B cell (primary cell): ENCODE measurements around the gene SUSD3. TPM values are rescaled to one million over a fixed set of nuclear protein-coding genes. Genes with fewer than 3 reads are reported as not detected.

ENCODE experiments used
- ATAC-seq: fragments of 200-7000 bp; cut with Tn5 transposase; one replicate; pipeline ENCODE4 v1.10.0; 2021; ENCODE audit warnings: low read depth, mild to moderate bottlenecking, moderate number of reproducible peaks, moderate library complexity
- CTCF ChIA-PET: fragments of 350-600 bp; sonication (Branson Sonifier 250); formaldehyde crosslinking; loops from one replicate; lab custom pipeline; 2021; ENCODE audit warnings: antibody characterized with exemption, inconsistent platforms; lab: Charles Lee
- POLR2A ChIA-PET: fragments of 350-600 bp; sonication (Branson Sonifier 250); formaldehyde crosslinking; loops from one replicate; lab custom pipeline; 2021; ENCODE audit warnings: antibody characterized with exemption; lab: Charles Lee
- DNase-seq: peaks from one replicate; pipeline ENCODE4 v3.0.0; 2013
- H2AFZ ChIP-seq: 2 replicates; pipeline ENCODE4 v1.6.1; 2012; ENCODE audit warnings: mild to moderate bottlenecking, low read depth, low read length; ENCODE audit not compliant: insufficient read depth, poor library complexity, severe bottlenecking
- H3K27ac ChIP-seq, 2 donors: 1 replicate in 1 of 2; 2 replicates in 1 of 2; pipeline ENCODE4 v1.5.1; 2012 to 2013; ENCODE audit warnings: low read length in 2 of 2, mild to moderate bottlenecking in 2 of 2, moderate library complexity in 1 of 2
- H3K27me3 ChIP-seq, 4 experiments: fragments of 200-600 bp in 1 of 4; sonication (generic) in 1 of 4; replicated peaks in 1 of 4; 1 replicate in 2 of 4; 2 replicates in 2 of 4; pipeline versions ENCODE4 v1.6.1 to v1.7.0; 2013 to 2016; ENCODE audit warnings: low read length in 3 of 4, mild to moderate bottlenecking in 2 of 4, mixed read lengths in 1 of 4, moderate library complexity in 1 of 4; ENCODE audit not compliant: insufficient read depth in 4 of 4, control insufficient read depth in 3 of 4; ENCODE audit errors: control extremely low read depth in 1 of 4
- H3K36me3 ChIP-seq, 2 experiments: replicated peaks in 1 of 2; 1 replicate in 1 of 2; 2 replicates in 1 of 2; pipeline versions ENCODE4 v1.6.1 to v1.7.1; 2013; ENCODE audit warnings: low read length in 1 of 2; ENCODE audit not compliant: insufficient read depth in 2 of 2, control insufficient read depth in 1 of 2; ENCODE audit errors: control extremely low read depth in 1 of 2, extremely low read depth in 1 of 2
- H3K4me1 ChIP-seq, 2 donors: fragments of 200-600 bp in 1 of 2; sonication (generic) in 1 of 2; 1 replicate in 1 of 2; 2 replicates in 1 of 2; pipeline versions ENCODE4 v1.5.1 to v1.6.1; 2013 to 2017; ENCODE audit warnings: low read length in 2 of 2; ENCODE audit not compliant: control insufficient read depth in 2 of 2, insufficient read depth in 2 of 2
- H3K4me2 ChIP-seq: replicated peaks from 2 replicates; pipeline ENCODE3; 2012; ENCODE audit warnings: mild to moderate bottlenecking, low read depth, low read length; ENCODE audit not compliant: poor library complexity, severe bottlenecking
- H3K4me3 ChIP-seq, 5 experiments: fragments of 200-600 bp in 1 of 5; sonication (generic) in 1 of 5; 1 replicate in 3 of 5; 2 replicates in 2 of 5; pipeline versions ENCODE4 v1.5.1 to v1.7.0; 2011 to 2016; ENCODE audit warnings: low read length in 4 of 5, mild to moderate bottlenecking in 4 of 5, low read depth in 2 of 5, control low read depth in 1 of 5, moderate library complexity in 1 of 5; ENCODE audit not compliant: insufficient read depth in 1 of 5; ENCODE audit errors: control extremely low read depth in 1 of 5, extremely low read depth in 1 of 5
- H3K79me2 ChIP-seq: fragments of 200-600 bp; sonication (generic); one replicate; pipeline ENCODE4 v1.6.0; 2016; ENCODE audit warnings: low read length; ENCODE audit not compliant: control insufficient read depth, insufficient read depth
- H3K9ac ChIP-seq: fragments of 200-600 bp; sonication (generic); 2 replicates; pipeline ENCODE4 v1.6.1; 2017; ENCODE audit warnings: mild to moderate bottlenecking, low read length, moderate library complexity
- H3K9me3 ChIP-seq, 3 donors: one replicate each; pipeline versions ENCODE4 v1.6.1 to v1.7.1; 2013; ENCODE audit warnings: low read length in 2 of 3; ENCODE audit not compliant: control insufficient read depth in 2 of 3, insufficient read depth in 1 of 3; ENCODE audit errors: control extremely low read depth in 1 of 3
- H4K20me1 ChIP-seq: 2 replicates; pipeline ENCODE4 v1.6.0; 2012; ENCODE audit warnings: mild to moderate bottlenecking, low read length; ENCODE audit not compliant: insufficient read depth, control insufficient read depth, poor library complexity, severe bottlenecking
- H3K27ac Mint-ChIP-seq: one replicate; pipeline ENCODE4 v1.8.0; 2021; ENCODE audit warnings: mixed read lengths
- H3K27me3 Mint-ChIP-seq: one replicate; pipeline ENCODE4 v1.8.0; 2021; ENCODE audit warnings: mixed read lengths
- H3K4me1 Mint-ChIP-seq: one replicate; pipeline ENCODE4 v1.8.0; 2021; ENCODE audit warnings: mixed read lengths
- H3K4me3 Mint-ChIP-seq: one replicate; pipeline ENCODE4 v1.8.0; 2021; ENCODE audit warnings: mixed read lengths
- H3K9me3 Mint-ChIP-seq: one replicate; pipeline ENCODE4 v1.8.0; 2022; ENCODE audit warnings: mixed read lengths; ENCODE audit not compliant: insufficient read depth
- CTCF ChIP-seq: fragments of 200-600 bp; IDR thresholded peaks from one replicate; pipeline ENCODE4 v1.8.0; 2022; ENCODE audit warnings: antibody characterized with exemption, mild to moderate bottlenecking
- EZH2 ChIP-seq: IDR thresholded peaks from 2 replicates; pipeline ENCODE4 v1.6.1; 2012; ENCODE audit warnings: borderline replicate concordance, low read depth, mild to moderate bottlenecking, moderate library complexity, low read length; ENCODE audit not compliant: insufficient read depth, poor library complexity, severe bottlenecking
- WGBS: methylation state at CpG from one replicate; pipeline ENCODE4 v1.1.5; 2013; ENCODE audit warnings: missing lambda C conversion rate; ENCODE audit not compliant: insufficient coverage; 5-methylcytosine and 5-hydroxymethylcytosine counted together
- intact Hi-C: fragments of 100-400 bp; cut with micrococcal nuclease; formaldehyde crosslinking; loops from one replicate; pipeline ENCODE4 v1.10.0; 2022
- polyA plus RNA-seq: library from polyadenylated mRNA; depleted of rRNA; stranded (reverse); fragments of >200 nt; gene quantifications from 2 replicates; pipeline ENCODE4 v1.2.3, GENCODE V29; 2012
- total RNA-seq, 2 donors: library from RNA; stranded (reverse); fragments of 120-200 nt in 1 of 2; gene quantifications; 1 replicate in 1 of 2; 2 replicates in 1 of 2; pipeline versions ENCODE4 v1.2.3 to v1.2.4, GENCODE V29; 2013 to 2022

Gene SUSD3
- total and polyA plus RNA-seq, 2 donors (not counting 1 experiment from before 2014, with no cell fraction given), result 41.0 to 85.0 TPM

GRCh38 chr9:93132946-93133680, 74.6 kb downstream of the SUSD3 start:
- Histone ChIP-seq H3K9ac (peak overlapping the region; percentile 84), H3K4me2 (peak overlapping the region; percentile 94), H3K79me2 (peaks cover 19% of the 10 kb centered on the region), H2AFZ (peak overlapping the region; percentile 65), H4K20me1 (peaks cover 12% of the 10 kb centered on the region), H3K4me1 (peaks cover 20 to 29% of the 10 kb centered on the region in 2 donors), H3K27me3 (peaks cover 0 to 13% (median 0%) of the 10 kb centered on the region in 4 experiments), H3K36me3 (no peaks in the 10 kb centered on the region), H3K4me3 (peak overlapping the region; percentile 16 to 77 (median 67)), H3K9me3 (peaks cover 0 to under 1% (median 0%) of the 10 kb centered on the region in 3 donors), H3K27ac (peak overlapping the region in 1 of 2 donors; percentile 76)
- intact Hi-C loops, result loop anchor here (10.0 kb wide), 1 partner anchor 432 kb away; no protein-coding TSS in a partner anchor
- CTCF ChIA-PET, result interaction anchor here (0.7 to 2.0 kb wide), 2 partner anchors 15 to 24 kb away, joined by 4 to 9 read pairs; no protein-coding TSS in a partner anchor
- ATAC-seq, result peak; percentile 18
- Mint-ChIP-seq H3K9me3 (no peaks in the 10 kb centered on the region), H3K4me3 (peak overlapping the region; percentile 90), H3K4me1 (peaks cover 41% of the 10 kb centered on the region), H3K27me3 (no peaks in the 10 kb centered on the region), H3K27ac (peak overlapping the region; percentile 78)
- TF ChIP-seq EZH2, result no peak
- POLR2A ChIA-PET, result interaction anchor here (1.1 kb wide), 1 partner anchor 69 kb away, joined by 5 read pairs; no protein-coding TSS in a partner anchor
- DNase-seq, result peak; percentile 80
- 47% methylated on average over 19 of the region's 21 CpGs for WGBS

GRCh38 chr9:93133681-93134014, 75.1 kb downstream of the SUSD3 start:
- ATAC-seq, result no peak
- no peak for TF ChIP-seq CTCF
- TF ChIP-seq EZH2, result no peak
- peaks cover 42% of the 10 kb centered on the region for H3K4me1 Mint-ChIP-seq

More at GRCh38 chr9:93133681-93134014, 75.1 kb downstream of the SUSD3 start:
- Histone ChIP-seq H3K27me3 (peaks cover 0 to 13% (median 0%) of the 10 kb centered on the region in 4 experiments), H4K20me1 (peaks cover 12% of the 10 kb centered on the region), H3K36me3 (no peaks in the 10 kb centered on the region), H3K4me1 (peaks cover 25 to 33% of the 10 kb centered on the region in 2 donors), H3K4me2 (peak overlapping the region; percentile 94), H3K9ac (peak overlapping the region; percentile 84), H3K27ac (peak overlapping the region in 1 of 2 donors; percentile 76), H3K9me3 (peaks cover 0 to 6% (median 3%) of the 10 kb centered on the region in 3 donors), H3K4me3 (peak overlapping the region; percentile 16 to 77 (median 67)), H2AFZ (peak overlapping the region; percentile 65), H3K79me2 (peaks cover 19% of the 10 kb centered on the region)
- Mint-ChIP-seq H3K27me3 (no peaks in the 10 kb centered on the region), H3K4me3 (peak overlapping the region; percentile 90), H3K27ac (peak overlapping the region; percentile 78), H3K9me3 (peaks cover 3% of the 10 kb centered on the region)
- ChIA-PET CTCF (interaction anchor here (0.7 to 2.0 kb wide), 2 partner anchors 15 to 24 kb away, joined by 4 to 9 read pairs; no protein-coding TSS in a partner anchor), POLR2A (interaction anchor here (0.7 to 1.1 kb wide), 2 partner anchors 69 to 170 kb away, joined by 3 to 5 read pairs; no protein-coding TSS in a partner anchor)
- WGBS, result 0% methylated on average over 30 of the region's 34 CpGs
- no peak for DNase-seq
- intact Hi-C loops, result loop anchor here (1.0 to 10.0 kb wide), 4 partner anchors 13 to 431 kb away; partner anchors contain the start of gene SUSD3
